COLO668 (cell line): ENCODE measurements around the gene STUB1.

Source experiments
- DNase-seq: peaks from one replicate; lab custom pipeline; 2025; ENCODE audit not compliant: unreplicated experiment; lab: John Stamatoyannopoulos, UW

Gene STUB1

GRCh38 chr16:693766-694165 is 13.6 kb downstream of the STUB1 start:
- DNase-seq, result no peak

- DNase-seq, result peak; percentile 16
These were observed 14.1 kb downstream of the STUB1 start for GRCh38 chr16:694187-694862.

- DNase-seq, result no peak
These were observed 14.7 kb downstream of the STUB1 start for GRCh38 chr16:694863-695354.

- peak; percentile 97 for DNase-seq
These were observed 15.3 kb downstream of the STUB1 start for GRCh38 chr16:695355-696089.

GRCh38 chr16:698911-699671 is 18.9 kb downstream of the STUB1 start:
- DNase-seq, result no peak

- DNase-seq, result no peak
These were observed 20.7 kb downstream of the STUB1 start for GRCh38 chr16:700684-701584.

GRCh38 chr16:702341-702740 is 22.1 kb downstream of the STUB1 start:
- no peak for DNase-seq

GRCh38 chr16:703406-703805 is 23.2 kb downstream of the STUB1 start:
- DNase-seq, result no peak

- DNase-seq, result peak; percentile 25
These were observed 23.8 kb downstream of the STUB1 start for GRCh38 chr16:704047-704446.

GRCh38 chr16:704552-705380 is 24.6 kb downstream of the STUB1 start:
- DNase-seq, result peak; percentile 67

GRCh38 chr16:705431-706188 is 25.4 kb downstream of the STUB1 start, which contains the start of gene FBXL16:
Gene FBXL16, minus strand, starts transcription at chr16:705801. Its CDS starts 8,396 bp downstream, at chr16:697405.
- DNase-seq, result peak; percentile 95

GRCh38 chr16:706189-707061 is 26.2 kb downstream of the STUB1 start:
- peak; percentile 55 for DNase-seq

GRCh38 chr16:707062-707538 is 26.9 kb downstream of the STUB1 start:
- DNase-seq, result peak; percentile 80

- DNase-seq, result no peak
These were observed 27.8 kb downstream of the STUB1 start for GRCh38 chr16:708019-708418.

- DNase-seq, result no peak
These were observed 28.7 kb downstream of the STUB1 start for GRCh38 chr16:708959-709358.

GRCh38 chr16:709566-710499 is 29.6 kb downstream of the STUB1 start:
- peak; percentile 95 for DNase-seq
